ENCODE measurements around the gene TNNI2. TPM values are rescaled to one million over a fixed set of nuclear protein-coding genes. Genes with fewer than 3 reads are reported as not detected.
A peak's percentile ranks its signal among the peaks of the same experiment; 100 is the strongest.

Gene TNNI2
- total RNA-seq, 4 donors from 2014 or later, result 17.4 to 63.6 (median 27.2) TPM

DNA sequence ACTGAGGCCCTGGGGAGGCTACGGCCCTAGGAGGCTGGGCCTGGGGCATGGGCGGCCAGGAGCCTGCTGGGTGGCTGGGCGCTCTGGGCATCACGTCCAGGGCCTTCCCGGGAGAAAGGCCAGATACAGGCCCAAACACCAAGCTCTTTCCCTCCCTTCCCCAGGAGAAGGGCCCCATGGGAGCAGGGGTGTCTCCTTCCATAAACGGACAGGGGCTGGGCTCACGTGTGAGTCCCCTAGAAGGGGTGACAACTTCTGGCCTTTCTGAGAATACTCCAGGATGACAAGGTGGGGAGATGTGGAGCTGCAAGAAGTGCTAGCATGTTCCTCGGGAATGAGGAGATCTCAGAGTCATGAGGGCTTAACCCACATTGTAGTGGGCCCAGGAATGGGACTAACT is 23.5 kb upstream of the TNNI2 start:
- TF ChIP-seq EP300 (IDR thresholded peaks at IDR 0.05) (no peak), POLR2A (IDR thresholded peaks at IDR 0.05) (no peak), POLR2AphosphoS5 (IDR thresholded peaks at IDR 0.05) (no peak)
- TF ChIP-seq, protein P1, sequence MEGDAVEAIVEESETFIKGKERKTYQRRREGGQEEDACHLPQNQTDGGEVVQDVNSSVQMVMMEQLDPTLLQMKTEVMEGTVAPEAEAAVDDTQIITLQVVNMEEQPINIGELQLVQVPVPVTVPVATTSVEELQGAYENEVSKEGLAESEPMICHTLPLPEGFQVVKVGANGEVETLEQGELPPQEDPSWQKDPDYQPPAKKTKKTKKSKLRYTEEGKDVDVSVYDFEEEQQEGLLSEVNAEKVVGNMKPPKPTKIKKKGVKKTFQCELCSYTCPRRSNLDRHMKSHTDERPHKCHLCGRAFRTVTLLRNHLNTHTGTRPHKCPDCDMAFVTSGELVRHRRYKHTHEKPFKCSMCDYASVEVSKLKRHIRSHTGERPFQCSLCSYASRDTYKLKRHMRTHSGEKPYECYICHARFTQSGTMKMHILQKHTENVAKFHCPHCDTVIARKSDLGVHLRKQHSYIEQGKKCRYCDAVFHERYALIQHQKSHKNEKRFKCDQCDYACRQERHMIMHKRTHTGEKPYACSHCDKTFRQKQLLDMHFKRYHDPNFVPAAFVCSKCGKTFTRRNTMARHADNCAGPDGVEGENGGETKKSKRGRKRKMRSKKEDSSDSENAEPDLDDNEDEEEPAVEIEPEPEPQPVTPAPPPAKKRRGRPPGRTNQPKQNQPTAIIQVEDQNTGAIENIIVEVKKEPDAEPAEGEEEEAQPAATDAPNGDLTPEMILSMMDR (IDR thresholded peaks at IDR 0.05), result no peak
- 92% methylated on average over 3 of the region's 8 CpGs for WGBS
- H3K27me3 ChIP-seq, result peaks cover 9% of the 10 kb centered on the region

DNA sequence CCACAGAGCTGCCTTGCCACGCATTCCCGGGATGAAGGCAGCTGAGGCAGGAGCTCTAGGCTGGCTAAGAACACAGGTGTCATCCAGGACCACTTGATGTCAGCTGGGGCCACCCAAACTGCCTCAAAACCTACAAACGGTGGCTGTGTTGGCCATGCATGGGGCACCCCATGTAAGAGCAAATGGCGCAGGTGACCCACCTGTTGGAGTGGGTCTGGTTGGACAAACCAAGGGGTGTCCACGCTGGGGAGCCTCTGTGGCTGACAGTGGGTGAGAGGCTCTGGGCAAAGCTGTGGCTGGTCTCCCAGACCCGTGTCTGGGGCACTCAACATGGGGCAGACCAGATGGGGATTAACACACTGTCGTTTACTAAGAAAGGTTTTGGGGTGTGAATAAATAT is 23.0 kb upstream of the TNNI2 start:
- Histone ChIP-seq H3K27me3 (peaks cover 9% of the 10 kb centered on the region), H3K36me3 (no peaks in the 10 kb centered on the region), H3K4me3 (no peak overlapping the region), H3K27ac (no peak overlapping the region), H3K4me1 (peaks cover 7% of the 10 kb centered on the region), H3K9me3 (no peaks in the 10 kb centered on the region)
- peak in 1 of 2 donors; percentile 40 for DNase-seq (ENCODE audit: low spot score in 2 of 2)
- WGBS, result 92% methylated on average over 5 of the region's 7 CpGs
- TF ChIP-seq EP300 (IDR thresholded peaks at IDR 0.05) (no peak), POLR2A (IDR thresholded peaks at IDR 0.05) (no peak), POLR2AphosphoS5 (IDR thresholded peaks at IDR 0.05) (no peak)
- TF ChIP-seq, protein P1 (IDR thresholded peaks at IDR 0.05), result no peak

More for the DNA sequence above, 23.5 kb upstream of the TNNI2 start:
- Histone ChIP-seq H3K4me1 (peaks cover 3% of the 10 kb centered on the region), H3K36me3 (no peaks in the 10 kb centered on the region), H3K27ac (no peak overlapping the region), H3K4me3 (no peak overlapping the region), H3K9me3 (no peaks in the 10 kb centered on the region)
- DNase-seq (ENCODE audit: low spot score in 2 of 2), result peak in 1 of 2 donors; percentile 28

DNA sequence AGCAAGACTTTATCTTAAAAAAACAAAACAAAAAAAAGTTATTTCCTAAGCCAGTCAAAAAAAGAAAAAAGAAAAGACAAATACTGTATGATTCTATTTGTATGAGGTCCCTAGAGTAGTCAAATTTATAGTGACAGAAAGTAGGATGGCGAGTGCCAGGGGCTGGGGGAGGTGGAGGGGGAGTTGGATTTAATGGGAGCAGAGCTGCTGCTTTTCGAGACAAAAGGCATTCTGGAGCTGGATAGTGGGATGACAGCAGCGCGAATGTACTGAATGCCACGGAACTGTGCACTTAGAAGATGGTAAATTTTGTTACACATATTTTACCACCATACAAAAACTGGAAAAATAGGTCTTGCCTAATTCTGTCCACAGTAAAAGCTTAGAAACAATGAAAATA is 21.8 kb upstream of the TNNI2 start:
- Histone ChIP-seq H3K27ac (no peak overlapping the region), H3K27me3 (peaks cover 9% of the 10 kb centered on the region), H3K4me1 (peaks cover 12% of the 10 kb centered on the region), H3K4me3 (no peak overlapping the region), H3K36me3 (no peaks in the 10 kb centered on the region), H3K9me3 (no peaks in the 10 kb centered on the region)
- no peak for TF ChIP-seq POLR2AphosphoS5 (IDR thresholded peaks at IDR 0.05)
- peak in 1 of 2 donors; percentile 35 for DNase-seq (ENCODE audit: low spot score in 2 of 2)
- WGBS, result 88% methylated on average over 5 of the region's 5 CpGs

DNA sequence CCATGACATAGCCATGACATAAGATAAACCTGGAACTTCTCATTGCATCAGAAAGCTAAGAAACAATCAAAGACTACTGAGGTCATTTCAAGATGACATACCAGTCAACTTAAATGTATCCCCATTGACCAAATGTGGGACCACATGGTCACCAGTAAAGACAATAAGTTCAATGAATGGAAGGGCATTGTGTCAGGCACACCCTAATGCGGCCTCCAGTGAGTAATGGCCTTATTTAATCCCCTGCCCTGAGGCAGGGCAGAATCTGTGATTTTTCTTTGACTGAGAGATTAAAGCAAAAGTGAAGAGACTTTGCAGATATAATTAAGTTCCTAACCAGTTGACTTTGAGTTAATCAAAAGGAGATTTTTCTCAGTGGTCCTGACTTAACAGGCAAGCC is 21.3 kb upstream of the TNNI2 start:
- WGBS, result 84% methylated on average over 1 of the region's 1 CpG
- Histone ChIP-seq H3K4me3 (no peak overlapping the region), H3K9me3 (no peaks in the 10 kb centered on the region), H3K36me3 (no peaks in the 10 kb centered on the region), H3K4me1 (peaks cover 12% of the 10 kb centered on the region), H3K27ac (no peak overlapping the region), H3K27me3 (peaks cover 9% of the 10 kb centered on the region)
- TF ChIP-seq POLR2A (IDR thresholded peaks at IDR 0.05) (no peak), POLR2AphosphoS5 (IDR thresholded peaks at IDR 0.05) (no peak), EP300 (IDR thresholded peaks at IDR 0.05) (no peak)
- TF ChIP-seq, protein P1 (IDR thresholded peaks at IDR 0.05), result no peak
- DNase-seq (ENCODE audit: low spot score in 2 of 2), result no peak

DNA sequence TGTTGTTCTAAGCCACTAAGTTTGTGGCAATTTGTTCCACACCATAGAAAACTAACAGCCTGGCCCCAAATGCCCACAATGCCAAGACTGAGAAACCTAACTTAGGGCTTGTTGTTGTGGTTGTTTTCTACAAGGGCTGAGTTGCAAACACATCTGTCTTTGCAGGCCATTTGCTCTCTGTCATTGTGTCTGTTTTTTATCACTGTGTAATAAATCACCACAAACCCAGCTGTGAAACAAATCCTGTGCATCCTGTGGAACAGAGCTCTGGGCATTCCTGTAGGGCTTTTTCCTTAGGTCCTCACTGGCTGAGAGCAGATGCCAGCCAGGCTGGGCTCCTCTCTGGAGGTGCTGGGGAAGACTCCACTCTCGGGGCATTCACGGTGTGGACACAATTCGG is 19.7 kb upstream of the TNNI2 start:
- Histone ChIP-seq H3K4me1 (peaks cover 21% of the 10 kb centered on the region), H3K27ac (no peak overlapping the region), H3K36me3 (no peaks in the 10 kb centered on the region), H3K9me3 (no peaks in the 10 kb centered on the region), H3K27me3 (no peaks in the 10 kb centered on the region), H3K4me3 (no peak overlapping the region)
- TF ChIP-seq, protein P1 (IDR thresholded peaks at IDR 0.05), result no peak
- TF ChIP-seq EP300 (IDR thresholded peaks at IDR 0.05) (no peak), POLR2AphosphoS5 (IDR thresholded peaks at IDR 0.05) (no peak), POLR2A (IDR thresholded peaks at IDR 0.05) (no peak)
- WGBS, result 58% methylated on average over 3 of the region's 3 CpGs
- no peak for DNase-seq (ENCODE audit: low spot score in 2 of 2)

Data from suprapubic skin (tissue), 4 donors.